ENCODE measurements around the gene MAPT. TPM values are rescaled to one million over a fixed set of nuclear protein-coding genes. Genes with fewer than 3 reads are reported as not detected.

The MAPT gene
- total RNA-seq, 1 experiment from 2014 or later: 3.6 TPM

GRCh38 chr17:46007461-46007965, 113.2 kb downstream of the MAPT start:
- H3K79me2 ChIP-seq (ENCODE audit: low read length): no peaks in the 10 kb centered on the region
- H3F3A ChIP-seq (ENCODE audit: low read length, unreplicated experiment): no peaks in the 10 kb centered on the region
- intact Hi-C loops (cut with micrococcal nuclease): no loop called here
- no peaks in the 10 kb centered on the region for H3K27me3 ChIP-seq (ENCODE audit: low read length)
- no peak overlapping the region for H3K27ac ChIP-seq (ENCODE audit: low read length)
- H3K9ac ChIP-seq (ENCODE audit: low read length): no peak overlapping the region
- H3K4me1 ChIP-seq (ENCODE audit: insufficient read depth, low read length): peaks cover 12% of the 10 kb centered on the region
- no peaks in the 10 kb centered on the region for H3K9me2 ChIP-seq (replicated peaks; ENCODE audit: low read length)
- BruUV-seq (replicated peaks): no TSS peak
- no peak overlapping the region for H2AFZ ChIP-seq (ENCODE audit: low read length)
- no peak overlapping the region for H3K4me2 ChIP-seq (ENCODE audit: low read length)
- no peak for TF ChIP-seq CTCF (conservative IDR thresholded peaks at IDR 0.05; ENCODE audit: low read depth, low read length)
- TF ChIP-seq EZH2 (IDR thresholded peaks at IDR 0.05; ENCODE audit: low read length, unreplicated experiment): no peak
- no peak for TF ChIP-seq EZH2phosphoT487 (IDR thresholded peaks at IDR 0.05; ENCODE audit: borderline replicate concordance, low read length)
- no peak for ATAC-seq
- POLR2A ChIA-PET (ENCODE audit: unreplicated experiment): interaction anchor here (0.6 kb wide), 1 partner anchor 35 kb away, joined by 10 read pairs; no protein-coding TSS in a partner anchor
- no peaks in the 10 kb centered on the region for H3K36me3 ChIP-seq (ENCODE audit: low read depth, low read length)
- CTCF ChIA-PET: no interaction called here
- no peak for DNase-seq
- no peak overlapping the region for H3K4me3 ChIP-seq (ENCODE audit: low read length)
- no peaks in the 10 kb centered on the region for H4K20me1 ChIP-seq (ENCODE audit: low read length)
- no peaks in the 10 kb centered on the region for H3K9me3 ChIP-seq (ENCODE audit: low read length)

DNA sequence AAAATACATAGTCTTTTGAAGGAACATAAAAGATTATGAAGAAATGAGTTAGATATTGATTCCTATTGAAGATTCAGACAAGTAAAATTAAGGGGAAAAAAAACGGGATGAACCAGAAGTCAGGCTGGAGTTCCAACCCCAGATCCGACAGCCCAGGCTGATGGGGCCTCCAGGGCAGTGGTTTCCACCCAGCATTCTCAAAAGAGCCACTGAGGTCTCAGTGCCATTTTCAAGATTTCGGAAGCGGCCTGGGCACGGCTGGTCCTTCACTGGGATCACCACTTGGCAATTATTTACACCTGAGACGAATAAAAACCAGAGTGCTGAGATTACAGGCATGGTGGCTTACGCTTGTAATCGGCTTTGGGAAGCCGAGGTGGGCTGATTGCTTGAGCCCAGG, 114.2 kb downstream of the MAPT start:
- no peaks in the 10 kb centered on the region for H3K9me2 ChIP-seq (replicated peaks; ENCODE audit: low read length)
- no peaks in the 10 kb centered on the region for H3K27me3 ChIP-seq (ENCODE audit: low read length)
- CTCF ChIA-PET: no interaction called here
- H3F3A ChIP-seq (ENCODE audit: low read length, unreplicated experiment): no peaks in the 10 kb centered on the region
- H3K9me3 ChIP-seq (ENCODE audit: low read length): no peaks in the 10 kb centered on the region
- POLR2A ChIA-PET (ENCODE audit: unreplicated experiment): interaction anchor here (0.6 kb wide), 1 partner anchor 263 kb away, joined by 22 read pairs; no protein-coding TSS in a partner anchor
- H2AFZ ChIP-seq (ENCODE audit: low read length): no peak overlapping the region
- no peak overlapping the region for H3K9ac ChIP-seq (ENCODE audit: low read length)
- H3K4me3 ChIP-seq (ENCODE audit: low read length): no peak overlapping the region
- no TSS peak for BruUV-seq (replicated peaks)
- H4K20me1 ChIP-seq (ENCODE audit: low read length): no peaks in the 10 kb centered on the region
- H3K79me2 ChIP-seq (ENCODE audit: low read length): no peaks in the 10 kb centered on the region
- peaks cover 9% of the 10 kb centered on the region for H3K4me1 ChIP-seq (ENCODE audit: insufficient read depth, low read length)
- no peak overlapping the region for H3K27ac ChIP-seq (ENCODE audit: low read length)
- no peak overlapping the region for H3K4me2 ChIP-seq (ENCODE audit: low read length)
- TF ChIP-seq EZH2phosphoT487 (IDR thresholded peaks at IDR 0.05; ENCODE audit: borderline replicate concordance, low read length): no peak
- TF ChIP-seq CTCF (conservative IDR thresholded peaks at IDR 0.05; ENCODE audit: low read depth, low read length): no peak
- TF ChIP-seq EZH2 (IDR thresholded peaks at IDR 0.05; ENCODE audit: low read length, unreplicated experiment): no peak
- no peak for ATAC-seq
- intact Hi-C loops (cut with micrococcal nuclease): no loop called here
- H3K36me3 ChIP-seq (ENCODE audit: low read depth, low read length): no peaks in the 10 kb centered on the region
- DNase-seq: no peak

- Histone ChIP-seq H3K4me3 (ENCODE audit: low read length) (no peak overlapping the region), H4K20me1 (ENCODE audit: low read length) (no peaks in the 10 kb centered on the region), H3K36me3 (ENCODE audit: low read depth, low read length) (no peaks in the 10 kb centered on the region), H3K27me3 (ENCODE audit: low read length) (no peaks in the 10 kb centered on the region), H3K4me2 (ENCODE audit: low read length) (no peak overlapping the region), H3K79me2 (ENCODE audit: low read length) (no peaks in the 10 kb centered on the region), H3K9me3 (ENCODE audit: low read length) (no peaks in the 10 kb centered on the region), H3K9me2 (replicated peaks; ENCODE audit: low read length) (no peaks in the 10 kb centered on the region), H3F3A (ENCODE audit: low read length, unreplicated experiment) (no peaks in the 10 kb centered on the region), H3K27ac (ENCODE audit: low read length) (no peak overlapping the region), H3K4me1 (ENCODE audit: insufficient read depth, low read length) (no peaks in the 10 kb centered on the region), H2AFZ (ENCODE audit: low read length) (no peak overlapping the region), H3K9ac (ENCODE audit: low read length) (no peak overlapping the region)
- intact Hi-C loops (cut with micrococcal nuclease): no loop called here
- ChIA-PET POLR2A (ENCODE audit: unreplicated experiment) (no interaction called here), CTCF (interaction anchor here (0.6 to 0.8 kb wide), 2 partner anchors 35 to 183 kb away, joined by 3 read pairs; partner anchors contain the start of gene KANSL1)
- no TSS peak for BruUV-seq (replicated peaks)
- DNase-seq (no peak), ATAC-seq (no peak)
- TF ChIP-seq EZH2 (IDR thresholded peaks at IDR 0.05; ENCODE audit: low read length, unreplicated experiment) (no peak), CTCF (conservative IDR thresholded peaks at IDR 0.05; ENCODE audit: low read depth, low read length) (no peak), EZH2phosphoT487 (IDR thresholded peaks at IDR 0.05; ENCODE audit: borderline replicate concordance, low read length) (no peak)
Measured at GRCh38 chr17:46009681-46010596, 115.6 kb downstream of the MAPT start.

All from PC-3 (cell line).